Endothelial cell of umbilical vein (primary cell): ENCODE measurements around the gene OTUD6A. TPM values are rescaled to one million over a fixed set of nuclear protein-coding genes. Genes with fewer than 3 reads are reported as not detected.

Source experiments
- BruUV-seq: library from RNA; stranded (reverse); fragments of 400-500 nt; replicated peaks from 2 replicates; lab custom pipeline; 2021; lab: Mats Ljungman, UMichigan
- CTCF ChIA-PET: fragments of 300-600, 350-600 bp; sonication (Branson Sonifier 250); formaldehyde crosslinking; loops from one replicate; lab custom pipeline; 2021; ENCODE audit warnings: antibody characterized with exemption, inconsistent platforms; lab: Charles Lee
- POLR2A ChIA-PET: fragments of 300-600, 350-600 bp; sonication (Branson Sonifier 250); formaldehyde crosslinking; loops from one replicate; lab custom pipeline; 2021; ENCODE audit warnings: antibody characterized with exemption, inconsistent platforms; lab: Charles Lee
- DNase-seq: peaks from one replicate; pipeline ENCODE4 v3.0.0-alpha.2; 2011; ENCODE audit warnings: low read depth, low spot score
- FAIRE-seq: peaks from 2 replicates; lab custom pipeline; 2011; peaks lifted over from hg19 to GRCh38; lab: Jason Lieb, UNC
- H2AFZ ChIP-seq: 2 replicates; pipeline ENCODE4 v1.6.0; 2012; ENCODE audit warnings: low read depth, low read length, control low read depth, inconsistent platforms
- H3K27ac ChIP-seq: 2 replicates; pipeline ENCODE4 v1.5.1; 2011; ENCODE audit warnings: low read depth, mild to moderate bottlenecking, control low read depth, low read length, moderate library complexity; ENCODE audit not compliant: insufficient read depth
- H3K27me3 ChIP-seq, 2 experiments: 2 replicates each; pipeline versions ENCODE4 v1.6.0 to v1.6.1; 2011; ENCODE audit warnings: low read length in 2 of 2, mixed read lengths in 1 of 2; ENCODE audit not compliant: control insufficient read depth in 2 of 2, insufficient read depth in 2 of 2
- H3K36me3 ChIP-seq, 2 experiments: 2 replicates in 1 of 2; 3 replicates in 1 of 2; pipeline ENCODE4 v1.5.1; 2011; ENCODE audit warnings: low read length in 2 of 2, mild to moderate bottlenecking in 1 of 2, moderate library complexity in 1 of 2; ENCODE audit not compliant: control insufficient read depth in 2 of 2, insufficient read depth in 2 of 2; ENCODE audit errors: extremely low read depth in 1 of 2
- H3K4me1 ChIP-seq: 3 replicates; pipeline ENCODE4 v1.5.1; 2011; ENCODE audit warnings: mild to moderate bottlenecking, low read length; ENCODE audit not compliant: control insufficient read depth, insufficient read depth; ENCODE audit errors: extremely low read depth
- H3K4me2 ChIP-seq: 2 replicates; pipeline ENCODE4 v1.6.1; 2011; ENCODE audit warnings: low read length, control low read depth, mixed read lengths; ENCODE audit not compliant: insufficient read depth
- H3K4me3 ChIP-seq, 3 experiments: fragments of 200-600 bp in 1 of 3; sonication (generic), shearing (Covaris generic) in 1 of 3; replicated peaks in 1 of 3; 2 replicates each; pipeline ENCODE4 v1.5.1; 2011 to 2016; ENCODE audit warnings: control low read depth in 3 of 3, low read length in 3 of 3, mild to moderate bottlenecking in 2 of 3, inconsistent platforms in 1 of 3, low read depth in 1 of 3, moderate library complexity in 1 of 3; ENCODE audit not compliant: insufficient read depth in 1 of 3
- H3K79me2 ChIP-seq: 2 replicates; pipeline ENCODE4 v1.6.0; 2012; ENCODE audit warnings: low read length, inconsistent platforms; ENCODE audit not compliant: control insufficient read depth, insufficient read depth
- H3K9ac ChIP-seq: replicated peaks from 2 replicates; pipeline ENCODE3; 2011; ENCODE audit warnings: low read length, control low read depth; ENCODE audit not compliant: insufficient read depth; ENCODE audit errors: extremely low read depth
- H3K9me1 ChIP-seq: replicated peaks from 3 replicates; pipeline ENCODE4 v1.6.0; 2011; ENCODE audit warnings: mild to moderate bottlenecking, low read length; ENCODE audit not compliant: control insufficient read depth, insufficient read depth; ENCODE audit errors: extremely low read depth
- H3K9me3 ChIP-seq: replicated peaks from 2 replicates; pipeline ENCODE4 v1.5.1; 2012; ENCODE audit warnings: low read length, inconsistent platforms; ENCODE audit not compliant: control insufficient read depth, insufficient read depth
- H4K20me1 ChIP-seq: replicated peaks from 2 replicates; pipeline ENCODE3; 2011; ENCODE audit warnings: mild to moderate bottlenecking, low read length; ENCODE audit not compliant: control insufficient read depth, insufficient read depth; ENCODE audit errors: extremely low read depth
- CTCF ChIP-seq, 2 donors: IDR thresholded peaks; 1 replicate in 1 of 2; 2 replicates in 1 of 2; pipeline ENCODE4 v1.5.1; 2011; ENCODE audit warnings: low read length in 2 of 2, mild to moderate bottlenecking in 2 of 2, moderate library complexity in 2 of 2, control low read depth in 1 of 2, inconsistent platforms in 1 of 2, low read depth in 1 of 2; ENCODE audit not compliant: insufficient read depth in 1 of 2; ENCODE audit errors: extremely low read depth in 1 of 2
- EZH2 ChIP-seq: IDR thresholded peaks from 2 replicates; pipeline ENCODE4 v1.6.1; 2012; ENCODE audit warnings: borderline replicate concordance, low read depth, mild to moderate bottlenecking, moderate library complexity, low read length, inconsistent platforms; ENCODE audit not compliant: severe bottlenecking
- FOS ChIP-seq: IDR thresholded peaks from 2 replicates; pipeline ENCODE4 v1.6.1; 2011; ENCODE audit warnings: mild to moderate bottlenecking, low read length, moderate library complexity, borderline replicate concordance; ENCODE audit not compliant: insufficient read depth
- GATA2 ChIP-seq: IDR thresholded peaks from 2 replicates; pipeline ENCODE4 v1.7.0; 2011; ENCODE audit warnings: low read depth, mild to moderate bottlenecking, moderate library complexity, mixed read lengths, low read length; ENCODE audit not compliant: insufficient read length, insufficient read depth
- JUN ChIP-seq: IDR thresholded peaks from 2 replicates; pipeline ENCODE4 v1.6.1; 2011; ENCODE audit warnings: borderline replicate concordance, low read depth; ENCODE audit not compliant: insufficient read length, insufficient read depth
- MAX ChIP-seq: IDR thresholded peaks from 2 replicates; pipeline ENCODE4 v1.6.1; 2011; ENCODE audit not compliant: insufficient read depth, insufficient read length
- MYC ChIP-seq: IDR thresholded peaks from one replicate; pipeline ENCODE4 v1.6.1; 2011; ENCODE audit warnings: mild to moderate bottlenecking, low read depth, low read length
- POLR2A ChIP-seq: IDR thresholded peaks from 2 replicates; pipeline ENCODE4 v1.6.1; 2012; ENCODE audit warnings: low read depth, mild to moderate bottlenecking, control low read depth, low read length
- POLR2AphosphoS5 ChIP-seq: IDR thresholded peaks from 2 replicates; pipeline ENCODE4 v1.6.1; 2012; ENCODE audit warnings: low read depth, mild to moderate bottlenecking, control low read depth, low read length, moderate library complexity; ENCODE audit not compliant: insufficient read depth
- dilution Hi-C: fragments of 300-500 bp; cut with MboI; formaldehyde crosslinking; loops from one replicate; pipeline ENCODE4 v1.15.0; 2019; ENCODE audit warnings: low sequenced_read_pairs; ENCODE audit not compliant: extremely low pct_ligation_motif_present
- intact Hi-C: fragments of 100-400 bp; cut with micrococcal nuclease; formaldehyde crosslinking; loops from one replicate; pipeline ENCODE4 v1.10.0; 2022
- polyA plus RNA-seq, 4 experiments: library from polyadenylated mRNA; depleted of rRNA in 3 of 4; stranded (reverse) in 3 of 4; unstranded in 1 of 4; fragments of >200 nt; gene quantifications; 2 replicates each; pipeline versions ENCODE4 v1.2.1 to v1.2.3, GENCODE V29; 2011 to 2012; ENCODE audit warnings: missing spikeins in 1 of 4
- total RNA-seq: library from RNA; stranded (reverse); gene quantifications from 2 replicates; pipeline ENCODE4 v1.2.3, GENCODE V29; 2021

Gene OTUD6A
- total and polyA plus RNA-seq, 2 donors (not counting 3 experiments of a cell fraction or from before 2014, with no cell fraction given) = not detected

- FAIRE-seq (no peak), DNase-seq (no peak)
- dilution Hi-C loops (no loop called here), intact Hi-C loops (no loop called here)
- Histone ChIP-seq H3K27me3 (no peaks in the 10 kb centered on the region), H3K4me2 (no peak overlapping the region), H3K9me3 (no peaks in the 10 kb centered on the region), H3K9ac (no peak overlapping the region), H4K20me1 (no peaks in the 10 kb centered on the region), H3K9me1 (no peaks in the 10 kb centered on the region), H3K79me2 (no peaks in the 10 kb centered on the region), H3K4me1 (no peaks in the 10 kb centered on the region), H3K36me3 (no peaks in the 10 kb centered on the region), H3K4me3 (no peak overlapping the region), H2AFZ (no peak overlapping the region), H3K27ac (no peak overlapping the region)
- POLR2A ChIA-PET = no interaction called here
- BruUV-seq = no TSS peak
- no peak for TF ChIP-seq FOS
- CTCF ChIA-PET = no interaction called here
These were observed 9.2 kb upstream of the OTUD6A start for GRCh38 chrX:70052895-70053615.

- dilution Hi-C loops = no loop called here
- H3K4me2 ChIP-seq = no peak overlapping the region
- no peaks in the 10 kb centered on the region for H3K79me2 ChIP-seq
- TF ChIP-seq JUN (no peak), CTCF (IDR thresholded peaks at IDR 0.05; ENCODE audit: extremely low read depth in 1 of 2, insufficient read depth in 1 of 2, low read depth in 1 of 2, low read length in 2 of 2) (no peak), POLR2AphosphoS5 (no peak), EZH2 (no peak), GATA2 (no peak), MYC (no peak), POLR2A (no peak), MAX (no peak), FOS (no peak)
- DNase-seq = no peak
- no peak overlapping the region for H3K9ac ChIP-seq
- no peak overlapping the region for H3K27ac ChIP-seq
- CTCF ChIA-PET = no interaction called here
- H3K36me3 ChIP-seq = no peaks in the 10 kb centered on the region
- POLR2A ChIA-PET = no interaction called here
- no peaks in the 10 kb centered on the region for H3K4me1 ChIP-seq
- intact Hi-C loops = no loop called here
- H2AFZ ChIP-seq = no peak overlapping the region
- no peaks in the 10 kb centered on the region for H3K9me3 ChIP-seq
- no peak for FAIRE-seq
- no peaks in the 10 kb centered on the region for H4K20me1 ChIP-seq
- BruUV-seq = no TSS peak
- H3K4me3 ChIP-seq = no peak overlapping the region
- no peaks in the 10 kb centered on the region for H3K9me1 ChIP-seq
- no peaks in the 10 kb centered on the region for H3K27me3 ChIP-seq
These were observed 7.9 kb upstream of the OTUD6A start for GRCh38 chrX:70054391-70054790.
